DOHH2 (cell line): ENCODE data around the gene EPAS1.

Source experiments
- H3F3A ChIP-seq: fragments of 200-600 bp; sonication (generic), shearing (Covaris generic); 2 replicates; pipeline ENCODE4 v1.6.0; 2016; ENCODE audit warnings: antibody characterized with exemption, mild to moderate bottlenecking; ENCODE audit not compliant: control insufficient read depth, insufficient read depth
- H3K27ac ChIP-seq: fragments of 200-600 bp; sonication (generic); 2 replicates; pipeline ENCODE4 v1.5.1; 2014; ENCODE audit warnings: low read depth, mild to moderate bottlenecking, low read length, moderate library complexity
- H3K27me3 ChIP-seq: fragments of 200-600 bp; sonication (generic); 2 replicates; pipeline ENCODE4 v1.6.1; 2014; ENCODE audit warnings: mild to moderate bottlenecking, low read length, mixed read lengths; ENCODE audit not compliant: control insufficient read depth
- H3K36me3 ChIP-seq: fragments of 200-600 bp; sonication (generic); 2 replicates; pipeline ENCODE4 v1.6.1; 2014; ENCODE audit warnings: mild to moderate bottlenecking, low read length, moderate library complexity, mixed read lengths; ENCODE audit not compliant: control insufficient read depth
- H3K4me1 ChIP-seq: fragments of 200-600 bp; sonication (generic); 2 replicates; pipeline ENCODE4 v1.6.1; 2014; ENCODE audit warnings: mild to moderate bottlenecking, low read length, mixed read lengths; ENCODE audit not compliant: control insufficient read depth
- H3K4me2 ChIP-seq: fragments of 200-600 bp; sonication (generic); 2 replicates; pipeline ENCODE4 v1.6.0; 2014; ENCODE audit warnings: mild to moderate bottlenecking, low read length, moderate library complexity
- H3K4me3 ChIP-seq: fragments of 200-600 bp; sonication (generic); 2 replicates; pipeline ENCODE4 v1.5.1; 2014; ENCODE audit warnings: mild to moderate bottlenecking, low read length, mixed read lengths
- H3K79me2 ChIP-seq: fragments of 200-600 bp; sonication (generic); 2 replicates; pipeline ENCODE4 v1.6.1; 2014; ENCODE audit warnings: mild to moderate bottlenecking, low read length, mixed read lengths; ENCODE audit not compliant: control insufficient read depth
- H3K9me2 ChIP-seq: fragments of 200-600 bp; sonication (generic); replicated peaks from 2 replicates; pipeline ENCODE4 v1.6.1; 2014; ENCODE audit warnings: mild to moderate bottlenecking, low read length, mixed read lengths; ENCODE audit not compliant: control insufficient read depth
- H3K9me3 ChIP-seq: fragments of 200-600 bp; sonication (generic); 2 replicates; pipeline ENCODE4 v1.6.1; 2014; ENCODE audit warnings: antibody characterized with exemption, low read length, mixed read lengths; ENCODE audit not compliant: control insufficient read depth, insufficient read depth
- H4K20me1 ChIP-seq: fragments of 200-600 bp; sonication (generic); 2 replicates; pipeline ENCODE4 v1.6.0; 2014; ENCODE audit warnings: low read depth, mild to moderate bottlenecking, antibody characterized with exemption, low read length, moderate library complexity; ENCODE audit not compliant: control insufficient read depth, insufficient read depth
- CTCF ChIP-seq: fragments of 200-600 bp; sonication (generic); IDR thresholded peaks from one replicate; pipeline ENCODE4 v1.5.1; 2014; ENCODE audit warnings: antibody characterized with exemption, mild to moderate bottlenecking, low read depth, low read length; ENCODE audit not compliant: poor library complexity, severe bottlenecking
- EZH2phosphoT487 ChIP-seq: fragments of 200-600 bp; sonication (generic); IDR thresholded peaks from 2 replicates; pipeline ENCODE4 v1.6.1; 2017; ENCODE audit warnings: borderline replicate concordance, mild to moderate bottlenecking, antibody characterized with exemption, low read length, moderate library complexity, mixed read lengths

EPAS1 gene

GRCh38 chr2:46377101-46377581, 79.9 kb downstream of the EPAS1 start:
- Histone ChIP-seq H3K4me2 (no peak overlapping the region), H4K20me1 (no peaks in the 10 kb centered on the region), H3K27ac (no peak overlapping the region), H3K79me2 (no peaks in the 10 kb centered on the region), H3K4me3 (no peak overlapping the region), H3K9me2 (no peaks in the 10 kb centered on the region), H3F3A (no peaks in the 10 kb centered on the region), H3K4me1 (no peaks in the 10 kb centered on the region), H3K9me3 (no peaks in the 10 kb centered on the region), H3K36me3 (no peaks in the 10 kb centered on the region), H3K27me3 (peaks cover 6% of the 10 kb centered on the region; the same call in 1 of the 2 replicates)
- TF ChIP-seq EZH2phosphoT487 (no peak), CTCF (no peak)

GRCh38 chr2:46377666-46378560, 80.7 kb downstream of the EPAS1 start:
- TF ChIP-seq EZH2phosphoT487 = no peak
- TF ChIP-seq CTCF = no peak
- H3K4me3 ChIP-seq = no peak overlapping the region
- H3K36me3 ChIP-seq = no peaks in the 10 kb centered on the region
- no peak overlapping the region for H3K27ac ChIP-seq
- no peaks in the 10 kb centered on the region for H4K20me1 ChIP-seq
- H3K9me2 ChIP-seq = no peaks in the 10 kb centered on the region
- H3K27me3 ChIP-seq = peaks cover 5% of the 10 kb centered on the region; the same call in 1 of the 2 replicates
- H3K9me3 ChIP-seq = no peaks in the 10 kb centered on the region
- no peaks in the 10 kb centered on the region for H3K4me1 ChIP-seq
- no peaks in the 10 kb centered on the region for H3K79me2 ChIP-seq
- H3F3A ChIP-seq = no peaks in the 10 kb centered on the region
- H3K4me2 ChIP-seq = no peak overlapping the region

- Histone ChIP-seq H3K9me2 (no peaks in the 10 kb centered on the region), H3K4me2 (no peak overlapping the region), H3K4me1 (no peaks in the 10 kb centered on the region), H3K36me3 (no peaks in the 10 kb centered on the region), H3K27me3 (0 out of 2 replicates have a peak, but pooled peaks cover 2% of the 10 kb centered on the region), H3K9me3 (no peaks in the 10 kb centered on the region), H3K79me2 (no peaks in the 10 kb centered on the region), H3K27ac (no peak overlapping the region), H4K20me1 (no peaks in the 10 kb centered on the region), H3F3A (no peaks in the 10 kb centered on the region), H3K4me3 (no peak overlapping the region)
- no peak for TF ChIP-seq CTCF
- no peak for TF ChIP-seq EZH2phosphoT487
Observed at GRCh38 chr2:46378616-46379015, 81.4 kb downstream of the EPAS1 start.
